SH-SY5Y (cell line): Measurements from ENCODE around the gene RHOB.

ENCODE experiments used
- GATA2 ChIP-seq: IDR thresholded peaks from 2 replicates; pipeline ENCODE4 v1.6.1; 2011; ENCODE audit warnings: mild to moderate bottlenecking, low read depth, low read length
- GATA3 ChIP-seq: IDR thresholded peaks from 2 replicates; pipeline ENCODE4 v1.6.1; 2011; ENCODE audit warnings: low read depth, mild to moderate bottlenecking, low read length, moderate library complexity

Gene RHOB

DNA sequence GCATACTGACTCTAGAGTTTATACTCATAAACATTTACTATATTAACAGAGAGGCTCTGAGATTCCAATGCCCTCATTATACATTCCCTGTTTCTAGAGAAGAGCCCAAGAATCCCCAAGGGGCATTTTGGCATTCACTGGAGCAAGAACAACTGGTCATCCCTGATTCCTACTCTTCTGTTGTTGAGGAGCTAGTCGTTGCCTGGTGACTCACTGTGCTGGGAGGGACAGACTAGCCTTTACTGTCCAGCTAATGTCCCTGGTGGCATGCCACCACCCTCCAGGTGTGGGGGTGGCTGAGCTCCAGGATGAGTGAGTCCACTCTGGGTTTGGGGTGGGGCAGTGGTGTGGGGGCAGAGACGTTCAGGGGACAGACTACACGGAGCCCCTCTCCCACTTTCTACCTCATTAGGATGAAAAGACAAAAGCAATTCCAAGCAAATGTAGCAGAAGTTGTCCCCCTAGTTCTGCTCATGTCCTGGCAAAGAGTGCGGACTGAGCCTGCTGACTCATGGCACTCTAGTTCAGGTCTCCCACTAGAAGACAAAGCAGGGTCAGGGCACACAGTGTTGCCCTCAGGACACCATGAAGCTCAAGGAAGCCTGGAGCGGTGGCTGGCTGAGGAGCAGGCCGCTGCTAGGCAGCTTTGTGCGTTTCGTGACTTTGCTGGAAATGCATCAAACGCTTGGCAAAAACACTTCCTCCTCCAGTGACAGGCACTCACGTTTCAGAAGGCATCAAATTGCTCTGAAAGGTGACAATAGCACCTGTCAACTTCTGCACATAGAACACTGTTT lies 49.4 kb downstream of the RHOB start:
- TF ChIP-seq GATA2: no peak
- TF ChIP-seq GATA3: no peak

DNA sequence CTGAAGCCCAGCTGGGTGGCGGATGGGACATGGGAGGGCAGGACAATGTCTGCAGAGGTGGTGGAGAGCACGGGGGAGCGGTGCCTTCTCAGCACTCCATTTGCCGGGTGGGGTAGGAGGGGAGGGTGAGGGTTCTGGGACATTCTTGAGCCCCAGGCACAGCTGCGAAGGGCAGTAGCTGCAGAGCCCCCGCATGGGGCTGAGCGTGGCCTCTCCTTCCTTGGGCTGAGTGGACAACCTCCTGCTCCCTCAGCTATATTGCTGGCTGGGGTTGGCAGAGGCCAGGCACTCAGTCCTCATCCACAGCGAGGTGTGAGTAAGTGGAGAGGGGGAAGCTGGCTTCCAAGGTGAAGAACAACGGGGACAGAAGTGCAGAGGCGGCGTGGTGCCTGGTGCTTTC lies 50.1 kb downstream of the RHOB start:
- TF ChIP-seq GATA2: no peak
- no peak for TF ChIP-seq GATA3
